Natural killer cell (primary cell): ENCODE data around the gene ATXN1. TPM values are rescaled to one million over a fixed set of nuclear protein-coding genes. Genes with fewer than 3 reads are reported as not detected.

ENCODE experiments used
- ATAC-seq, 3 donors: fragments of 150-1000 bp in 2 of 3; fragments of 200-7000 bp in 1 of 3; cut with Tn5 transposase; 1 replicate in 1 of 3; 2 replicates in 2 of 3; pipeline ENCODE4 v1.10.0; 2021; ENCODE audit warnings: mild to moderate bottlenecking in 2 of 3, moderate library complexity in 2 of 3
- DNase-seq, 2 donors: peaks; one replicate each; pipeline versions ENCODE4 v3.0.0 to v3.0.0-alpha.2; 2013 to 2021; ENCODE audit warnings: mixed read lengths in 1 of 2
- H3K27ac ChIP-seq: one replicate; pipeline ENCODE4 v1.5.1; 2013; ENCODE audit warnings: mild to moderate bottlenecking, low read length
- H3K27me3 ChIP-seq: one replicate; pipeline ENCODE4 v1.6.1; 2013; ENCODE audit warnings: low read length; ENCODE audit not compliant: control insufficient read depth, insufficient read depth
- H3K36me3 ChIP-seq: one replicate; pipeline ENCODE4 v1.6.1; 2013; ENCODE audit warnings: low read length; ENCODE audit not compliant: control insufficient read depth, insufficient read depth
- H3K4me1 ChIP-seq: one replicate; pipeline ENCODE4 v1.6.1; 2013; ENCODE audit warnings: low read length; ENCODE audit not compliant: control insufficient read depth, insufficient read depth
- H3K4me3 ChIP-seq: one replicate; pipeline ENCODE4 v1.5.1; 2013; ENCODE audit warnings: low read length
- H3K9me3 ChIP-seq: one replicate; pipeline ENCODE4 v1.6.1; 2013; ENCODE audit warnings: low read length; ENCODE audit not compliant: control insufficient read depth, insufficient read depth
- H3K27ac Mint-ChIP-seq, 2 donors: one replicate each; pipeline ENCODE4 v1.8.0; 2022; ENCODE audit warnings: mild to moderate bottlenecking in 2 of 2, mixed read lengths in 2 of 2, moderate library complexity in 1 of 2
- H3K27me3 Mint-ChIP-seq, 2 donors: one replicate each; pipeline ENCODE4 v1.8.0; 2022; ENCODE audit warnings: low read depth in 2 of 2, mixed read lengths in 2 of 2
- H3K36me3 Mint-ChIP-seq: one replicate; pipeline ENCODE4 v1.8.0; 2022; ENCODE audit warnings: mixed read lengths
- H3K4me1 Mint-ChIP-seq, 2 donors: one replicate each; pipeline ENCODE4 v1.8.0; 2022; ENCODE audit warnings: mixed read lengths in 2 of 2
- H3K4me3 Mint-ChIP-seq: one replicate; pipeline ENCODE4 v1.8.0; 2022; ENCODE audit warnings: mild to moderate bottlenecking, moderate library complexity, mixed read lengths
- H3K9me3 Mint-ChIP-seq, 2 donors: one replicate each; pipeline ENCODE4 v1.8.0; 2022; ENCODE audit warnings: mixed read lengths in 2 of 2
- WGBS: methylation state at CpG from one replicate; pipeline ENCODE4 v1.1.7; 2013; ENCODE audit warnings: missing lambda C conversion rate; ENCODE audit not compliant: insufficient coverage; 5-methylcytosine and 5-hydroxymethylcytosine counted together
- intact Hi-C: fragments of 100-400 bp; cut with micrococcal nuclease; formaldehyde crosslinking; loops from one replicate; pipeline ENCODE4 v1.14.2; 2022
- total RNA-seq, 4 donors: library from RNA; stranded (reverse); fragments of 120-200 nt in 1 of 4; gene quantifications; one replicate each; pipeline versions ENCODE4 v1.2.3 to v1.2.4, GENCODE V29; 2013 to 2022
- TF ChIP-seq, protein P1 (sequence below): fragments of 200-600 bp; IDR thresholded peaks from one replicate; pipeline ENCODE4 v1.8.0; 2022; ENCODE audit warnings: antibody characterized with exemption

Gene ATXN1
- total RNA-seq, 3 donors from 2014 or later (not counting 1 experiment from before 2014, with no cell fraction given): 90.4 to 120 (median 97.9) TPM

DNA sequence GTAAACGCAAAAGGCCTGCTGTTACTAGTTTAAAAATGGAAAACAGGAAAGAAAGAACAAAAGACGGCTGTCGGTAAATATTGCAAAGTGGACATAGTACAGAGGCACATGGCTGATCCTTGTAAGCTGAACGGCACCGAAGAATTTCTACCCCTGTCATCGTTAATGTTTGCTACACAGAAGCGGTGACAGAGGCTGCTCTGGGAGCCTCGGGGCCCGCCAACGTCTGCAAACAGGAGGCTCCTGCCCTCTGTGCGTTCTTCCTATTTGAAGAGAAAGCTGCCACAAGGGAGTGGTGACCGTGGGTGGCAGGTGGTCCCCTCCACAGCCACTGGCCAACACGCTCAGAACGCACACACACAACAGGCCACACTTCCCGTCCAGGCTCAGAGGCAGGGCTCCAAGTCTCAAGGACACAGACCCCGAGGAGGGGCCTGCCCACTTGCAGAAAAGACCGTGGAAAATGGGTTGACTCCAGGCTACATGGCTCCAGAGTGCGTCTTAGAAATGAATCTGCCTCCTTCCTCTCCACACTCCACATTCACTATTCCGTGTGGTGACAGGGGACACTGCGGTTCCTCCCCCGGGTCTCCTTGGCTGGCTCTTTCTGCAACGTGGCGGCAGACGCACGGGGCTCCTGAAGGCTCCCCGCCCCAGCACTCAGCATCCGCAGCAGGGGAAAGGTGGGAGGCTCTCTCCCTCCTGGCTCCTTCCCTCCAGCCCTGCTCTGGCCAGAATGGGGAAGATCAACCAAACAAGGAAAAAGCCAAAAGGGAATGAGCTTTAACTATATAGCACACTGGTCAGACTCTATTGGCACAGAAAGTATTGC lies 458.3 kb downstream of the ATXN1 start:
- Histone ChIP-seq H3K36me3 (peaks cover 5% of the 10 kb centered on the region), H3K9me3 (no peaks in the 10 kb centered on the region), H3K27me3 (no peaks in the 10 kb centered on the region), H3K4me1 (no peaks in the 10 kb centered on the region), H3K27ac (no peak overlapping the region), H3K4me3 (no peak overlapping the region)
- no peaks in the 10 kb centered on the region for H3K27me3 Mint-ChIP-seq
- no peak for ATAC-seq
- intact Hi-C loops: no loop called here
- no peak overlapping the region for H3K27ac Mint-ChIP-seq
- no peaks in the 10 kb centered on the region for H3K9me3 Mint-ChIP-seq
- H3K4me1 Mint-ChIP-seq: no peaks in the 10 kb centered on the region
- 96% methylated on average over 27 of the region's 27 CpGs for WGBS
- no peak for DNase-seq
- TF ChIP-seq, protein P1, sequence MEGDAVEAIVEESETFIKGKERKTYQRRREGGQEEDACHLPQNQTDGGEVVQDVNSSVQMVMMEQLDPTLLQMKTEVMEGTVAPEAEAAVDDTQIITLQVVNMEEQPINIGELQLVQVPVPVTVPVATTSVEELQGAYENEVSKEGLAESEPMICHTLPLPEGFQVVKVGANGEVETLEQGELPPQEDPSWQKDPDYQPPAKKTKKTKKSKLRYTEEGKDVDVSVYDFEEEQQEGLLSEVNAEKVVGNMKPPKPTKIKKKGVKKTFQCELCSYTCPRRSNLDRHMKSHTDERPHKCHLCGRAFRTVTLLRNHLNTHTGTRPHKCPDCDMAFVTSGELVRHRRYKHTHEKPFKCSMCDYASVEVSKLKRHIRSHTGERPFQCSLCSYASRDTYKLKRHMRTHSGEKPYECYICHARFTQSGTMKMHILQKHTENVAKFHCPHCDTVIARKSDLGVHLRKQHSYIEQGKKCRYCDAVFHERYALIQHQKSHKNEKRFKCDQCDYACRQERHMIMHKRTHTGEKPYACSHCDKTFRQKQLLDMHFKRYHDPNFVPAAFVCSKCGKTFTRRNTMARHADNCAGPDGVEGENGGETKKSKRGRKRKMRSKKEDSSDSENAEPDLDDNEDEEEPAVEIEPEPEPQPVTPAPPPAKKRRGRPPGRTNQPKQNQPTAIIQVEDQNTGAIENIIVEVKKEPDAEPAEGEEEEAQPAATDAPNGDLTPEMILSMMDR: no peak
- H3K4me3 Mint-ChIP-seq: no peak overlapping the region
- no peaks in the 10 kb centered on the region for H3K36me3 Mint-ChIP-seq

DNA sequence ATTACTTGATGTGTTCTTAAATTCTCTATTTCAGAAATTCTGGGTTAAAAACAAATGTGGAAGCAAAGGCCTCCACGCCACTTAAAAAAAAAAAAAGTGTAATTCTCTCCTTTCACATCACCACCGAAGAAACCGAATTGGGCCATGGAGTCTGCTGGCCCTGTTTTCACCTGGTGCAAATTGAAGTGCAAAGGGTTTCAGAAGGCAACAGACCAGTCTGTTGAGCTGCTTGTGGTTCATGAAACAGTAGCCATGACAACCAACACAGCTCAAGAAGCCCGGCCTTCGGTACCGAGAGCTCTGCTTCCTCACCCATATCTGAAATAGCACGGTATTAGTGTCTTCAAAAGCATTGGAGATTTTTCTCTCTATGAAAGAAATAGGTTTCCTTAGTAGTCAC lies 459.7 kb downstream of the ATXN1 start:
- H3K4me3 Mint-ChIP-seq: no peak overlapping the region
- no peaks in the 10 kb centered on the region for H3K4me1 Mint-ChIP-seq
- DNase-seq (no peak), ATAC-seq (no peak)
- no peaks in the 10 kb centered on the region for H3K36me3 Mint-ChIP-seq
- Histone ChIP-seq H3K36me3 (peaks cover 5% of the 10 kb centered on the region), H3K4me1 (no peaks in the 10 kb centered on the region), H3K27me3 (no peaks in the 10 kb centered on the region), H3K4me3 (no peak overlapping the region), H3K27ac (no peak overlapping the region), H3K9me3 (no peaks in the 10 kb centered on the region)
- TF ChIP-seq, protein P1: no peak
- no peak overlapping the region for H3K27ac Mint-ChIP-seq
- no peaks in the 10 kb centered on the region for H3K27me3 Mint-ChIP-seq
- 84% methylated on average over 3 of the region's 7 CpGs for WGBS
- intact Hi-C loops: no loop called here
- H3K9me3 Mint-ChIP-seq: no peaks in the 10 kb centered on the region

DNA sequence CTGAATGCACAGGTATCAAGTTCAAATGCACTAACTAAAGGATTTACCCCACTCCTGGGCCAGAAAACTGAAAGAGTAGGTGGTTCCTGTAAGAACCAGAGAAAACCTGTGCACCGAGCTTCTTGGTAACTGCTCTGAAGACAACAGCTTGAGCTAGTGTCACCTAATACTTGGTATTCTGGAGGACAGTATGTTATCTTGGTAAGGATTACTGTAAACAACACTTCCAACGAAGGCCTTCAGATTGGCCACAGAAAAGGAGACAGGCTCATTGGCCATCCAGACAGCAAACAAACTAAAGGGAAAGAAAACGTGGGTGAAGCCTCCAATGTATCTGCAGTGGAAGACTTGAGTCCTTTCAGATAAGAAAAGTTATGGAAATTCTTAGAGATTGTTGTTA lies 461.4 kb downstream of the ATXN1 start:
- no peaks in the 10 kb centered on the region for H3K36me3 Mint-ChIP-seq
- H3K9me3 Mint-ChIP-seq: no peaks in the 10 kb centered on the region
- H3K4me1 ChIP-seq: no peaks in the 10 kb centered on the region
- H3K27ac Mint-ChIP-seq: no peak overlapping the region
- H3K4me3 ChIP-seq: no peak overlapping the region
- DNase-seq (no peak), ATAC-seq (no peak)
- H3K27me3 Mint-ChIP-seq: no peaks in the 10 kb centered on the region
- WGBS: 90% methylated on average over 3 of the region's 3 CpGs
- TF ChIP-seq, protein P1: no peak
- no peaks in the 10 kb centered on the region for H3K9me3 ChIP-seq
- H3K4me3 Mint-ChIP-seq: no peak overlapping the region
- no peaks in the 10 kb centered on the region for H3K27me3 ChIP-seq
- peaks cover 5% of the 10 kb centered on the region for H3K36me3 ChIP-seq
- H3K4me1 Mint-ChIP-seq: no peaks in the 10 kb centered on the region
- intact Hi-C loops: no loop called here
- H3K27ac ChIP-seq: no peak overlapping the region
